HG02981 (cell line): ENCODE results near the gene SIGLEC15.
"Not testable (repeated sequence)": the region's sequence is repeated elsewhere in the genome, so short reads cannot be mapped to it uniquely, and the experiment has no call there.

Experiments used
- ATAC-seq: cut with Tn5 transposase; IDR thresholded peaks from one replicate; pipeline ENCODE4 v1.9.1; 2021; ENCODE audit warnings: mild to moderate bottlenecking, moderate library complexity; ENCODE audit not compliant: unreplicated experiment

The SIGLEC15 gene

DNA sequence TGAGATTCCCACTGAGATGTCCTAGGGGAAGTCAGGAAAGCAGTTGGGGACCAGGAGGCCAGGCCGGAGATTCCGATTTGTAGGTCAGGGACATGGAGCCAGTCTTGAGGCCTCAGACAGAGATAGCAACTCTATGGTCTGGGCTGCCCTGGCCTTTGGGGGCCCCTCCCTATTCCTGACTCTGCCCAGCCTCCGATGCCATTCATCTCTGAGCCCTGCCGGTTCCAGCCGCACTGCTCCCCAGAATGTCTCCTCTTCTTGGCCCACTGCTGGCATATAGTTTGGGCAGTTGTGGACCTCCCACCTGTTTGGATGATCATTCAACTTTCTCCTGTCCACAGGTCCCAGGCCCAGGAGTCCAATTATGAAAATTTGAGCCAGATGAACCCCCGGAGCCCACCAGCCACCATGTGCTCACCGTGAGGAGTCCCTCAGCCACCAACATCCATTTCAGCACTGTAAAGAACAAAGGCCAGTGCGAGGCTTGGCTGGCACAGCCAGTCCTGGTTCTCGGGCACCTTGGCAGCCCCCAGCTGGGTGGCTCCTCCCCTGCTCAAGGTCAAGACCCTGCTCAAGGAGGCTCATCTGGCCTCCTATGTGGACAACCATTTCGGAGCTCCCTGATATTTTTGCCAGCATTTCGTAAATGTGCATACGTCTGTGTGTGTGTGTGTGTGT is 16.4 kb downstream of the SIGLEC15 start:
- ATAC-seq, result no peak

DNA sequence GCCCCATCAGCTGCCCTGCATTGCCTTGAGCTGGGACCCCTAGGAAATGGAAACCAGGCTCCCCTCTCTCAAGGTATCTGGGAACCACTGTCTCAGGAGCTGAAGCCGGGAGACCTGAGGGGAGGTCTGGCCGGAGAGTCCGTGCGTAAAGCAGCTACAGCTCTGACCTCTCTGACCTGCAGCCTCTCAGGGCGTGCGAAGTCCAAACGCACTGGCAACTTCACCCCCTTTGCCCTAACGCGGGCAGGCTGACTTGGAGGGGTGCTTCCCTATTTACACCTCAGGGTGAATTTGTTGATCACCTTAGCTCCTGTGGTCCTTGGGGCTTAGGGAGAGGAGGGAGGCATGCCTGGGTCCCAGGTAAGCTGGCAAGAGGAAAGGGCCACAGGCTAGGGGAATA is 17.5 kb downstream of the SIGLEC15 start:
- no peak for ATAC-seq

DNA sequence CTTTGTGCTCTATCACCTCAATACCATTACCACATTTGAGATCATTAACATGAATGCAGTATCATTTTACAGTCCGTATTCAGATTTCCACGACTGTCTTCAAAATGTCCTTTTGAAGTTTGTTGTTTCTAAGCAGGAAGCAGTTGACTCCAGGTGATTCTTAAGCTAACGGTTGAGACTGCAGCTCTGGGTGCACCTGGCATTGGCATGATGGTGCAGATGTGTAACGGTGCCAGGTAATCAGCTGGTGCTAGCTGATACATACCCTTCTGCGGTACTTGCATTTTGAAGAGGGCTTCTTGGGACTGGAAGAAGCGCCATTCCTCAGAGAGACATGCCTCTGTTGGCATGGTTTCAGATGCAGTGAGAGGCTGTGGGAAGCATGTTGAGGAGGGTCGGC is 19.5 kb downstream of the SIGLEC15 start:
- no peak for ATAC-seq

DNA sequence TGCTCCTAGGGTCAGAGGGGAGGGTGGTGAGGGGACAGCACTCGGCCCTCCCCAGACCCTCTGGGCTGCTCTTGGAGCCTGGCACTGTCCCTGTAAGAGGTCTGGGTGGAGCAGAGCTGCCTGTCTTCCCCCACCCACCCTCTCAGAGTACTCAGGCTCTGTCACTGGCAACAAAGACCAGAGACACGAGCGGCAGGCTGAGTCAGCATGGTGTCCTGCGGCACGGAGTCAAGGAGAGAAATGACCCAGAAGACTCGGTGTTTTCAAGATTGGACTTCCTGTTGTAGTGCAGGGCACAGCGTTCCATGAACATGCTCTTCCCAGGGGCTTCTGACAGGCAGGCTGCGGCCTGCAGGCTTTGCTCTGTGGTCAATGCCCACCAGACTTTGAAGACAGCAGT is 19.9 kb downstream of the SIGLEC15 start:
- no peak for ATAC-seq

DNA sequence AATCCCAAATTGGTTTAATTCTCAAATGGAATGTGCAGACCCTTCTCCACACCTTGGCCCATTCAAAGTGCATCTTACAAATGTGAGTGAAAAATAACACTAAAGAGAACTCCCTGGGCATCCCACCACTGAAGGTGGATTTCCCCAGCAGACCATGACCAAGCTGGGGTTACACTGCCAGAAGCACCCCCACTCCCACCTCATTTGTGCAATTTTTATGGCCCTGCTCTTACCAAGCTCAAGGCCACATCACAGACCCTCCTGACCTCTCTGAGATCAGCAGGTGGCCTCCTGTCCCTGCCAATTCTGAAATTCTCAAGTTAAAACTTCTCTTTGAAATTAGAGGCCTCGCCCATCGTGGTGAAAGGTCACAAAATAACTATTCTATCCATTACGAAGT is 21.6 kb downstream of the SIGLEC15 start:
- ATAC-seq, result no peak

DNA sequence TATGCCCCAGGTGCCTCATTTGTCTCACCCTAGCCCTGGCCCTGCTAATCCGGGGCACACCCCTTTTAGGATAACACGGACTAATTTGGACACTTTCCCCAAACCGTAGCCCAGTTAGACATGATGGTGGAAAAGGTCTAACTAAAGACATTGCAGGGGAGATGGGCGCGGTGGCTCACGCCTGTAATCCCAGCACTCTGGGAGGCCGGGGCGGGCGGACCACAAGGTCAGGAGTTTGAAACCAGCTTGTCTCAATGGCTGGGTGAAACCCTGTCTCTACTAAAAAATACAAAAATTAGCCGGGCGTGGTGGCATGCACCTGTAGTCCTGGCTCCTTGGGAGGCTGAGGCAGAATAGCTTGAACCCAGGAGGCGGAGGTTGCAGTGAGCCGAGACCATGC is 23.2 kb downstream of the SIGLEC15 start:
- not testable (repeated sequence) for ATAC-seq

DNA sequence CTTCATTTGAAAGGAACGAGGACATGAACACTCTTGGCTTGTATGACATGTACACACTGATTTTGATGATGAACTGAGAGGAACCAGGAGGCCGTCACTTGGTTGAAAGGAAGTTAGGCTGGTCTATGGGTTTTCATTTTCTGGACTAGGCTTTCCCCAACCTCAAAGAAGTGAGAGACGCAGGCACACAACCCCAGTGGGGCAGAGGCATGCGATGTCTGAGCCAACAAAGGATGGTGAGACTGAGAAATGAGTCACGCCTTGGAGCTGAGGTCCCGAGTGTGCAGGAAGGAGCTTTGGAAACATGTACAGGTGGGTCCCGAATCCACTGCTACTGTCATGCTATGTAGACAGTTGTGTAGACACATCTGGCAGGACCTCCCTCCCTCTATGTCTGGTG is 24.1 kb downstream of the SIGLEC15 start:
- ATAC-seq, result peak; percentile 25

DNA sequence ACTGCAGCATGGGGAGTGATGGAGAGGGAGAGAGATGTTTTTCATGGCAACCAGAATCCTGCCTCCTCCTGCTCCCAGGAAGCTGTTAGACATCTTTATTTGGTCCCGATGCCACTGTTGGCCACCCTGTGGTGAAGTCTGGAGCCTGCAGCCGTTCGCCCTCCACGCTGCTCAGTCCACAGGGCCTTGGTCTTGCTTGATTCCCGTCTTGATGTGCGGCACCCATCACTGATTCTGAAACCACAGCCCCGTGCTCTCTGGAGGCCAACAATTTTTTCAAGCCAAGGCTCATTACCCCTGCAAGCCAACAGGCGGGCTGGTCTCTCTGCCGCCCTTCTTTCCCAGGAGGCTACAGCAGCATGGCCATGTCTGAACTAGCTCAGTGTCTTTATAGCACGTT is 24.5 kb downstream of the SIGLEC15 start:
- ATAC-seq, result peak; percentile 70

DNA sequence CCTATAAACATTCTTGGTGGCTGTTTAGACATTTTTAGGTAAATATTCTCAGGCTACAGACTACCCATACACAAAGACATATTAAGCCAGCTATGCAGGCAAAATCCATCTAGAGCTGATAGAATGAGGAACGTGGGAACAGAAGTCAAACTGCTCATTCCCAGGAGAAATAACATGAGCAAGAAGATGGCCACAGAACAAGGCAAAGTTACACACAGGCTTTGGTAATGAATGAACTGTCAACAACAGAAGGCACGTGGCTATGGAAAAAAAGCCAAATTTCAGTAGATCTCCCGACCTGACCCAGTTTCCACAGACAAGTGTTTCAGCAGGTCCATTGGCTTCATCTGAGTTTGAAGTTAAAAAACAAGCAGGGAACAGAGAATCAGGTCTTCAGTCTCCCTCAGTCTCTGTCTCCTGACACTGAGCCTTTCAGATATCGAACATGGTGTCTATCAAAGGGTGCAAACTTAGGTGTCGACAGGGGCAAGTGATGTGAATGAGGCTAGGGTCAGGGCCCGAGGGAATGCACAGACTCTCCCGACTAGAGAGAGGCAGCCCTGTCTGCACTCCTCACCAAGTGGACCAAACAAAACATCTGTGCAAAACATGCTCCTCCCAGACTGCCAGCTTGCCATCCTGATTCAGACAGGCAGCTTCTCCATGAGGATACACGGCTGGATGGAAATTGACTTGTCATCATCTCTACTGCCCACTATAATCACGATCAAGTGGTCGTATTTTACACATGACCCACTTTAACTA is 25.9 kb downstream of the SIGLEC15 start:
- ATAC-seq, result no peak

DNA sequence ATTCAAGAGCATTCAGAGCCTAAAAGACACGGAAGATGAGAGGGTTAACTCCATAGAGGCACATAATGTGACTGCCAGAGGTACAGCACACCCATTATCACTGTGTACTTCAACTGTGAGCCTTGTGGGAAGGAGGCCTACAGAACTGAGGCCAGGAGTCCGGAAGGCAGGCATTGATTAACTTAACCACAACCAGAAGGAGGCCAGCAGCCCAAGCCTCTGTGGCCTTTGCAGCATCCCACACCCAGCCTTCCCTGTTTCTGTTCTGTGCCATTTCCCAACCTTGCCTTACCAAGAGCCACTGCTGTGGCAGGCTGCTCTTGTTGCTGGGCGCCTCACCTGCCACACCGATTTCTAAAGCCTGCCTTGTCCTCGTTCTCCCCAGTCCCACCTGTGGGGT is 27.2 kb downstream of the SIGLEC15 start:
- ATAC-seq, result no peak

DNA sequence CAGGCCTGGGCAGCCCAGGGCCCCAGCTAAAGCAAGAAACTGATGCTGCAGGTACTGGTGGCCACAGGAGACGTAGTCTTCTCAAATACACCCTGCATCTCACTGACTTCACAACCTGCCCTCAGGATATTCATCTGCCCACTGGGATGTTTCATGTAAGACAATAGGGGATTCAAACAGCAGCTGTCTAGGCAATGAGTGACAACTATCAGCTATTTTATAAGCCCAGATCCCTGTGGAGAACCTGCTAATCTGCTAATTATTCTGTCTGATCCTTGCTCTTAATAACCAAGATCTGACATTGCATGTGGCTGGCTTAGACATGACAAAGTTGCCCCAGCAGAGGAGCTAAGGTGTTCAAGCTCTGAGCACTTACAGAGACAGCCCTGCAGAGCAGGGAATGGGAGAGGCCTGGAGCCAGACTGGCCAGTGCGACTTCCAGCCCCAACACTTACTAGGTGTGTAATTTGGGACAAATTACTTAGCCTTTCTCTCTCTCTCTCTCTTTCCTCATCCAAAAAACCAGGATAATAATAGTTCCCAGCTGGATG is 28.6 kb downstream of the SIGLEC15 start:
- no peak for ATAC-seq

DNA sequence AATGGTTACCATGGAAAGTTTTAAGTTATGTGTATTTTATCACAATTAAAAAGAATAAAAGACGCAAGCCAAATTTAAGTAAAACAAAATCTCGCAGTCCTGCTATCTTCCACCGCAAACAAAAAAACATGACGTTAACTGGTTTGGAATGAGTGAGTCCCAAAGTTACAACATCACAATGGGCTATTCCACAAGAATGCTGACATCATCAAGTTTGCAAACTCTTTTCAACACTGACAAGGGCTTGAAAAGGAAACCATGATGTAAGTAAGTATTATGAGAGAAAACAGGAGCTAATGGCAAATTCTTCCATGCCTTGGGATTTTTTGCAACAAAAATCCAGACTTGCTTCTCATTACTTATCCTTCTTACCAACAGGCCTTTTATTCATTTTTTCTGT is 31.1 kb downstream of the SIGLEC15 start:
- ATAC-seq, result no peak

DNA sequence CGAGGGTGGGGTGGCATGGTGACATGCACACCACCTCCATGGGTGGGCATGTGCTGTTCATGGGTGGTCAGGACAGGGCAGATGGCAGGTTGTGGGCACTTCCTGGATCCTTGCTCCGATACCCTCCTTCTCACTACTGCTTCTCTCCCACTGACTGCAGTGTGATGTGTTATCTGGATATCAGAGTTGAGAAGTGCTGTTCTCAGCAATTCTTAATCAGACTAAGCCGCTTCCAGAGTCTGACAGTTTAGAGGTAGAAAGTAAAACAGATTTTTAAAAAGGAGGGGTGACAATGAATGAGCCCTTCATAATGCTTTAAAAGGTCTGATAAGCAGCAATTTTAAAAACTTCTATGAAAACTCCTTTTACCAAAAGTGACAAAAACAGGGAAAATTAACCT is 33.9 kb downstream of the SIGLEC15 start:
- ATAC-seq, result no peak

DNA sequence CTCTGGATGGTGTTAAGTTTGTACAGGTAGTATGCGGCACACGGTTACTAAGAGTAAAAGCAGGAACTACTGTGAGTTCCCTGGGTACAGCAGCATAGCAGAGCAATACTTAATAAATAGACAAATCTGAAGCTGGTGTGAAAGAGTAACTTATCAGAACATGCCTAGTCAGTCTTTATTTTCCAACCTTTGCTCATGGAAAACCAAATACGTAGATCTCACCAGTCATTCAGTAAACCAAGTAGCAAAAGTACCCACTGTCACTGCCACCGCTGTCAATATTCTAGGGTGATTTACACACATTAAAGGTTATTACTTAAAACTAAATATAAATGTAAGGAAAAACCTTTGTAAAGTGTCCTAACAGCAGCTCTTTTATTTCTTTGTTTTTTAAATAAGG is 35.0 kb downstream of the SIGLEC15 start:
- no peak for ATAC-seq

DNA sequence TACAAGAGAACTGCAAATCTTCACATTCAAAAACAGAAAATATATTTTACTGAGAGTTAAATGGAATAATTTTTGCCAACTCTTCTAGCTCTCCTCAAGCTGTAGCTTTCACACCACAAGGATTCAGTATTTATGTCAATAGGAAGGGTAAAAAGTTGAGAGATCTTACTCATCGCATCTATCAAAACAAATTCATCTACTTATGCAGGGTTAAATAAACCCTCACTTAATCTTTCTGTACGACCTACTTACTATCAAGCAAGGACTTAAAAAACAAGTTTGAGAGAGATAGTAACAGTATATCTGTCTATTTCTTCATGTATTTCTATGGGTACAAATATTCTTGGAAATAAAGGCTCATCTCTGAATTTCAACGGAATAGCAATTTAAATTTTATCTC is 35.5 kb downstream of the SIGLEC15 start:
- ATAC-seq, result no peak

DNA sequence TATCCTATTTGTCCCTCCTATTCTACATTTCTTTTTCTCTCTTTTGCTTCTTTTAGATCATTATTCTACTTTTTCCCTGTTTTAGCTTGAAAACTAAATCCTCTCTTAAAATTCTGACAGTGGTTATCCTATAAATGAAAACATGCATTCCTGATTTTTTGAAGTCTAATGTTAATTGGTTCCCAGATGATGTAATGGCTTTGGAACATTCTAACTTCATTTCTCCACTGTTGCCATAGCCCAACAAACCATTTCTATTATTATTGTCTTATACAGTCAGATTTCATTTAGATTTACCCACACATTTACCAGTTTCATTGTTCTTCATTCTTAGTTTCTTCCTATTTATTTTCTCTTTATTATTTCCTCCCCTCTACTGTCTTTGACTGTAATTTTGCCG is 36.5 kb downstream of the SIGLEC15 start:
- ATAC-seq, result no peak

DNA sequence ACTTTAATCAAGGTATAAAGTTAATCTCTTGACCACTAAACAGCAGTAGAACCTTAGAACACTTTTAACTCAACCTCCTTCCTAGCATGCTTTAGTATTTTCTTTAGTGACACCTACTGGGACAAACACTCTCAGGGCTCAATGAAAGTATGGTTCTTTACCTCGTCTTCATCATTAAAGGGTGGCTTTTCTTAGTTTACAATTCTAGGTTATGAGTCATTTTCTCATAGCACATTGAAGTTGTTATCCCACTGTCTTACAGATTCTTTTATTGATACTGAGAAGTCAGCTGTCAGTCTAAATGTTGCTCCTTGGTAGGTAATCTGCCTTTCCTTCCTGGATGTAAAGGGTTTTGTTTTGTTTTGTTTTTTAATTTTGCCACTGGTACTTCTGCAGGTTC is 38.0 kb downstream of the SIGLEC15 start:
- ATAC-seq, result no peak

DNA sequence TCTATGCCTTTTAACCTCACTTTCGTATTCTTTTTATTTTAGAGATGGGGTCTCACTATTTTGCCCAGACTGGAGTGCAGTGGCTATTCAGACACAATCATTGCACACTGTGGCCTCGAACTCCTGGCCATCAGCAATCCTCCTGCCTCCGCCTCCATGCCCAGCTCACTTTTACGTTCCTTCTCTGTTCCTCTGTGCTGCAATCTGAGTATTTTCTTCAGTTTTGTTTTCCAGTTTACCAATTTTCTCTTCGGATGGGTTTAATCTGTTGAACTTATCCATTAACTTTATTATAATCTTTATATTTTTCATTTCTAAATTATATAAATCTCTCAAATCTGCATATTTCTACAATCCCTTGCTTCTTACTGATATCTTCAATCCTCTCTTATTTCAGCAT is 38.6 kb downstream of the SIGLEC15 start:
- no peak for ATAC-seq

DNA sequence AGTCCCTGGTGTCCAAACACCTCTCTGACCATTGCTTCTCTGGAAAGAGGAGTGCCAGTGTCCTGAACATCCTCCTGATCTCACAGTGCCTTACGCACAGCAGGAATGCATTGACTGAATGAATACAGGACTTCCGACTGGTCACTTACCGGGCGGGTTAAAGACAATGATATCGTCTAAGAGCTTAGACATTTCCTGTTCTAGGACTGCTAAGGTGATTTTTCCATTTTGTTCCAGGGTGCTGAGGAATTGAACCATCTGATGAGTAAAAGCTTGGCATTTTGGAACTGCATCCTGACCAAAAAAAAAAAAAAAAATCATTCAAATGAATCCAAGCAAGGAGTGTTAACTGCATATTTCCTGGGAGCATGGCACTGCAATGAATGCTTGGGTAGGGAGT is 40.0 kb downstream of the SIGLEC15 start:
- ATAC-seq, result no peak

DNA sequence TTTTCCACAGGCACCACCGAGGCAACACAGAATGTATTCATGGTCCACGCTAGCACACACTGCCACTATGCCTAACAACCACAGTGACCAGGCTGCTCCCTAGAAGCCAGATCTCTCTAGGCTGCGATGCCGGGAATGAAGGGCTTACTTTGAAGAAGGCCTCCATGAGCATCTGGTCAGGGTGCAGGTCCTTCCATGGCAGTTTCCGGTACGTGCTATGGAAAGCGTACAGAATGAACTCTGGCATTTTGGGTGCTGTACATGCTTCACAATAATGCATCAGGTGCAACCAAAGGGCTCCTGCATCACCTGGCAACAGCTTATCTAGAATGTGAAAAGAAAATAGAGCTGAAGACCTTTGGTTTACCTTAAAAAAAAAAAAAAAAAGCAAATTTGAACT is 44.9 kb downstream of the SIGLEC15 start:
- ATAC-seq, result no peak

DNA sequence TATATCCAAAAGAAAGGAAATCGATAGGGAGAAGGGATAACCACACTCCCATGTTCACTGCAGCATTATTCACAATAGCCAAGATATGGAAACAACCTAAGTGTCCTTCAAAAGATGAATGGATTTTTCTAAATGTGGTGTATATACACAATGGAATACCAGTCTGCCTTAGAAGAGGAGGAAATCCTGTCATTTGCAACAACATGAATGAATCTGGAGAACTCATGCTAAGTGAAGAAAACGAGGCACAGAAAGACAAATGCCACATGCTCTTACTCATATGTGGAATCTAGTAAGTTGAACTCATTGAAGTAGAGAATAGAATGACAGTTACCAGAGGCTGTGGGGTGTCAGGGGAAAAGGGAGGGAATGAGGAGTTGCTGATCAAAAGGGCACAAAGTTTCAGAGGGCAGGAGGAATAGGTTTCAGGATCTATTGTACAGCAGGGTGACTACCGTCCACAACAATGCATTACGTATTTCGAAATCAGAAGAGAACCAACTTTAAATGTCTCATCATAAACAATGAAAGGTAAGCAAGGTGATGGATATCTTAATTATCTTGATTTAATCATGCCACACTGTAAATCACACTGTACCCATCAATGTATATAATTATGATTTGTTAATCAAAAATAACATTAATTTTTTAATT is 46.1 kb downstream of the SIGLEC15 start:
- no peak for ATAC-seq
